HG02571 (cell line): Measurements from ENCODE around the gene ATL2.
"Not testable (repeated sequence)": the region's sequence is repeated elsewhere in the genome, so short reads cannot be mapped to it uniquely, and the experiment has no call there.

Experiments
- ATAC-seq: cut with Tn5 transposase; IDR thresholded peaks from one replicate; pipeline ENCODE4 v1.9.1; 2021; ENCODE audit warnings: mild to moderate bottlenecking, moderate library complexity; ENCODE audit not compliant: unreplicated experiment

ATL2 gene

GRCh38 chr2:38336621-38337020 lies 40.5 kb downstream of the ATL2 start:
- no peak for ATAC-seq

GRCh38 chr2:38330754-38331153 lies 46.3 kb downstream of the ATL2 start:
- no peak for ATAC-seq

- no peak for ATAC-seq
Measured at GRCh38 chr2:38327580-38327979, 49.5 kb downstream of the ATL2 start.

GRCh38 chr2:38323623-38324022 lies 53.5 kb downstream of the ATL2 start:
- no peak for ATAC-seq

GRCh38 chr2:38322224-38322914 lies 54.7 kb downstream of the ATL2 start:
- no peak for ATAC-seq

- not testable (repeated sequence) for ATAC-seq
Measured at GRCh38 chr2:38319240-38319639, 57.8 kb downstream of the ATL2 start.

GRCh38 chr2:38317725-38318124 lies 59.3 kb downstream of the ATL2 start:
- ATAC-seq = no peak

- ATAC-seq = no peak
Measured at GRCh38 chr2:38315707-38316333, 61.3 kb downstream of the ATL2 start.

- ATAC-seq = no peak
Measured at GRCh38 chr2:38308821-38309220, 68.3 kb downstream of the ATL2 start.

GRCh38 chr2:38301969-38302702 lies 74.9 kb downstream of the ATL2 start:
- ATAC-seq = no peak

GRCh38 chr2:38301340-38301968 lies 75.6 kb downstream of the ATL2 start:
- ATAC-seq = peak; percentile 69

GRCh38 chr2:38298539-38298938 lies 78.5 kb downstream of the ATL2 start:
- ATAC-seq = no peak

- no peak for ATAC-seq
Measured at GRCh38 chr2:38296197-38296780, 80.8 kb downstream of the ATL2 start.

GRCh38 chr2:38294597-38294996 lies 82.5 kb downstream of the ATL2 start:
- ATAC-seq = no peak

GRCh38 chr2:38293152-38293865 lies 83.8 kb downstream of the ATL2 start:
- no peak for ATAC-seq

GRCh38 chr2:38290332-38290731 lies 86.7 kb downstream of the ATL2 start:
- no peak for ATAC-seq

GRCh38 chr2:38284971-38285370 lies 92.1 kb downstream of the ATL2 start:
- no peak for ATAC-seq

GRCh38 chr2:38281095-38281742 lies 95.9 kb downstream of the ATL2 start:
- ATAC-seq = no peak

- ATAC-seq = no peak
Measured at GRCh38 chr2:38279201-38279600, 97.9 kb downstream of the ATL2 start.

GRCh38 chr2:38278117-38278438 lies 99.0 kb downstream of the ATL2 start:
- ATAC-seq = not testable (repeated sequence)
